ENCODE measurements around the gene AHDC1.
A peak's percentile ranks its signal among the peaks of the same experiment; 100 is the strongest.
"Not testable (repeated sequence)": the region's sequence is repeated elsewhere in the genome, so short reads cannot be mapped to it uniquely, and the experiment has no call there.

Gene AHDC1

DNA sequence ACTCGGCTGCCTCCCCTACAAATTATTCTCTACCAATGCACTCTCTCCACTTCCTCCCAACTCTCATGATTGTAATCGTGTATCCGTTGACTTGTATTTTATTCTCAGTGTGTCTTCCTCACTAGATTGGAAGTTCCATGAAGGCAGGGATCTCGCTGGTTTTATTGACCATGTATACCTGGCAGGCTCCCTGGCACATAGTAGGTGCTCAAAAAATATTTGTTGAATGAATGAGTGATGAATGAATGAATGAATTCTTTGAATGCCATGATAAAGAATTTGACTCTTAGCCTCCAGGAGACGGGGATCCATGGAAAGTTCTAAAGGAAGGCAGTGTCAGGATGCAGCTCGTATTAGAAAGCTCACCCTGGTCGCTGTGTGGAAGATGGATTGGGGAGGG is 85.1 kb downstream of the AHDC1 start:
- no peak for DNase-seq (ENCODE audit: low read depth in 2 of 2)

- no peak for DNase-seq (ENCODE audit: low read depth in 2 of 2)
Measured at GRCh38 chr1:27517907-27518718, 85.8 kb downstream of the AHDC1 start.

DNA sequence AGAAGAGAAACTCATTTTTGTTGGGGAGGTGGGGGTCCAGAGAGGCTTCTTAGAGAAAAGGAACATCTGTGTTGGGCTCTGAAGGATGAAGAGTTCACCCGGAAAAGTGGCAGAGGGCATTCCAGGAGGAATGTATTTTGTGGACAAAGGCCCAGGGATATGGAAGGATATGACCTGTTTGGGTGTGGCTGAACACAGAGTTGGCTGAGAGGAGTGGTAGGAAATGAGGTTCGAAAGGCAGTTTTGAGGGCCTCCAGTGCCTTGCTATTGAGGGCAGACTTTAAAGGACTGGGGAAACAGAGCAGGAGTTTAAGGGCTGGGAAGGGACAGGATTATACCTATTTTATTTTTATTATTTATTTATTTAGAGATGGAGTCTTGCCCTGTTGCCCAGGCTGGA is 86.6 kb downstream of the AHDC1 start:
- DNase-seq (ENCODE audit: low read depth in 2 of 2): no peak

GRCh38 chr1:27515626-27516025 is 88.3 kb downstream of the AHDC1 start:
- no peak for DNase-seq (ENCODE audit: low read depth in 2 of 2)

GRCh38 chr1:27513958-27514357 is 90.0 kb downstream of the AHDC1 start:
- DNase-seq (ENCODE audit: low read depth in 2 of 2): no peak

DNA sequence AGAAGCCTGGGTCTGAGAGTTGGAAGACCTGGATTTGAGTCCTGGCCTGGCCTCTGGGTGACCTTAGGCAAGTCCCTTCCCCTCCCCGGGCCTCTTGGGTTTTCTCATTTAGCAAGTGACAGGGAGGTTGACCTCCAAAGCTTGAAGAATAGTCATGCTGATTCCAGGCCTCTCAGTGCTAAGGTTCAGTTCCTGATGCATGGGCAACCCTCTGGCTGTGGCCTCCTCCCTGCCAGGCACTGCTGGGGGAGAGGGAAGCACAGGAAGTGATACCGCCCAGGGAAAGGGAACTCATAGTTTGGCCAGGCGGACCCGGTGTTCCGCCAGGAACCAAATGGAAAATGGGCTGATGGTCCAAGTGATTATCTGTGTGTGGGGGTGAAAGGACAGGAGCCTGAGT is 90.4 kb downstream of the AHDC1 start:
- no peak for DNase-seq (ENCODE audit: low read depth in 2 of 2)

DNA sequence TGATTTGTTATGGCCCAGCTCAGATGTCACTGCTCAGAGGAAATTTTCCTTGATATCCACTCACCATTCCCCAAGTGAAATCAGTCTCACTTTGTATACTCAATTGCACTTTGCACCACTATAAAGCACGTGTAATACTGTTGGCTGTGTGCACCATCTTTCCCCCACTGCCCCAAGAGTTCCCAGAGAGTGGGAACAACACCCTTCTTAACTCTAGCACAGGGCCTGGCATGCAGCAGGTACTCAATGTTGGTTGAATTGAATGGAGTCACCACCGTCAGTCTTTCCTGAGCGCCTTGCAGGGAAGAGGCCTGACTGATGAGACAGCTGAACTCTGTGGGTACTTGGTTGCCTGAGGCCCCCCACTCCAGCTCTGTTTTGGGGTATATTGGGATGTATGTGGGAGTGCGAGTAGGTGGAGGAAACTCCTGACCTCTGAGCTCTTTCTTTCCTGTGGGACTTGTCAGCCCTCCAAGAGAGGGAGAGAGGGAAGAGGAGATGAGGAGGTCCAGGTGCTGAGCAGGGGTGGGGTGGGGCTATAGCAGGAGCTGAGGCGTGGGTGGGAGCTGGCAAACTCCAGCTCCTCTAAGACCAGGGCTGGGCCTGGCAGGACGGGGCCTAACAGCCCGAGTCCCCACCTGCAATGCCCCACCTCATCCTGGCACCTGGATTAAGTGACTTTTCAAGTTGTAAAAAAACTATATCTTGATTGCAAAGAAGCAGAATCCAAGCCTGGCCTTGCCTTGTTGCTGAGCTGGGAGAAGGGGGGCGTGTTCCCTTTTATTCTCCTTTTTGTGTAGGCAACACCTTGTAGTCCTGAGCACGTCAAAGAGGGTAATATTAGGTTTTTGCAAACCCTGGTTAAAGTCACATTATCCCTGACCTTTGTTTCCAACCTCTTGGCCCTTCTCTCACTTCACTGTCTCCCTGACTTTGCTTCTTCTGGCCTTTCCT is 94.5 kb downstream of the AHDC1 start:
- no peak for DNase-seq (ENCODE audit: low read depth in 2 of 2)

- DNase-seq (ENCODE audit: low read depth in 2 of 2): no peak
Measured at GRCh38 chr1:27507960-27508665, 95.8 kb downstream of the AHDC1 start.

DNA sequence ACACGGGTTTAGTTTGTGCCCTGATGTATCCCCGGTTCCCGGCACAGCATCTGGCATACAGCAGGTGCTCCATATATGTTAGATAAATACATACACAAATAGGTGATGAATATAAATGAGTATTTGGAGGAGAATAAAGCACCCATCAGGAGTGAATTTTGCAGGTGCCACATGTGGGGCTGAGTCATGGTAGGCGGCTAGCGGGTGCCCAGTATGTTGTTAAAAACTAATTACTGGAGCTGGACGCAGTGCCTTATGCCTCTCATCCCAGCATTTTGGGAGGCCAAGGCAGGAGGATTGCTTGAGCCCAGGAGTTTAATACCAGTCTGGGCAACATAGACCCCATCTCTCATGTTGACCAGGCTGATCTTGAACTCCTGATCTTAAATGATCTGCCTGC is 97.2 kb downstream of the AHDC1 start:
- no peak for DNase-seq (ENCODE audit: low read depth in 2 of 2)

DNA sequence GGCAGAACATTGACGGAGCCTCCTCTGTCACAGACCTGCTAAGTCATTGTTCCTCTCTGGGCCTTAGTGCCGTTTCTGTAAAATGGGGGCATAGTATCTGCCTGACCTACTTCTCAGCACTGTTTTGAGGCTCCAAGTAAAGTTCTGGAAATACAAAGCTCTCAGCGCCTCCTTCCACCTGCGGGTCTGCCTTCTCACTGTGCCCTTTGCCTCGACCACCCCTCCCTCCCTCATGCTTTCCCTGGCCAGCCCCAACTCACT is 98.6 kb downstream of the AHDC1 start:
- DNase-seq (ENCODE audit: low read depth in 2 of 2): no peak

DNA sequence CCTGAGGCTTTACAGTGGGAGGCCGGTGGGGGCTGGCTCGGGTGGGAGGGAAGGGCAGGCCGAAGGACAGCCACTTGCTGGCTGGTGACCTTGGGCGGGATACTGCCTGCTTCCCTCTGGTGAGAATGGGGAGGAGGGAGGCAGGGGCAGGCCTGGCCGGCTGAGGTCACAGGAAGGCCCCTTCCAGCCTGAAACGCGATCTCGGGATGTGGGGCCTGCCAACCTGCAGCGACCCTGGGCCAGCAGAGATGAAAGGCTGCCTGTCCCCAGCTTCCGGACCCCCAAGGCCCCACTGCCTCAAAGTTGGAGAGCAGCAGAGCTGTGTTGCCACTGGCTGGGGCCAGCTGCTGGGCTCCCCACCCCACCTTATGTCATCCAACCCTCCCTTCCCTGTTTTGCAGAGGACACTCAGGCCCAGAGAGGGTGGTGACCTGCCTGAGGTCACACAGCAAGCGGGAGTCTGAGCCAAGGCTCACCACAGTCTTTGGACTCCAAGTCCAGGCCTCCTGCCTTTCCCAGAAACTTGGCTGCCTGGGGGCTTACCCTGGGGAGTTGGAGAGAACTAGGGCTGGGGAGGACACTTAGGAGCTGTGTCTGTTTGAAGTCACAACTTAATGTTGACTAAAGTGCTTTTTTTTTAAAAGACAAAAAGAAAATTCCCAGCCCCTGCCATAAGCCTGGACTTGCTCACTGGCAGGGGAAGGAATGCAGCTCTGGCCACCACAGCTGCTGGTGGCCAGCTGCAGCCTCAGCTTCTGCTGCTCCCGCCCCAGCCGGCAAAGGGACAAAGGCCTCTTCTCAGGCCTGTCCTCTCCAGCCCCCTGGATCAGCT is 99.1 kb downstream of the AHDC1 start:
- DNase-seq (ENCODE audit: low read depth in 2 of 2): no peak

GRCh38 chr1:27503844-27504587 is 99.9 kb downstream of the AHDC1 start:
- DNase-seq (ENCODE audit: low read depth in 2 of 2): no peak

DNA sequence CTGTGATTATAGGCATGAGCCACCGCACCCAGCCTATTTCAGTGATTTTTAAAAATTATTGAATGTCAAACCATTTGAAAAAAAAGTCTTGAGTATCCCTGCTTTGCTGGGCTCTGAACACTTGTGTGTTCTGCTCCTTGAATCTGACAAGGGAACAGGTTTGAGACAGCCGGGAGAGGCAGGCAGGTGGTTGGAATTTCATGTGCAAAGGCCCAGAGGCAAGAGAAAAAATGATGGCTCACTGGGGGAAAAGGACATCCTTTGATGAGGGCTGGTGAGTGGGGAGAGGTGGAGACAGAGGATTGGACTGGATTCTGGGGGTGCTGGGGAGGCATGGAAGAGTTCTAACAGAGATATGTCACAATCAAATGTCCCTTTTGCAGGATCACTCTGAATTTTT is 100.9 kb downstream of the AHDC1 start:
- no peak for DNase-seq (ENCODE audit: low read depth in 2 of 2)

DNA sequence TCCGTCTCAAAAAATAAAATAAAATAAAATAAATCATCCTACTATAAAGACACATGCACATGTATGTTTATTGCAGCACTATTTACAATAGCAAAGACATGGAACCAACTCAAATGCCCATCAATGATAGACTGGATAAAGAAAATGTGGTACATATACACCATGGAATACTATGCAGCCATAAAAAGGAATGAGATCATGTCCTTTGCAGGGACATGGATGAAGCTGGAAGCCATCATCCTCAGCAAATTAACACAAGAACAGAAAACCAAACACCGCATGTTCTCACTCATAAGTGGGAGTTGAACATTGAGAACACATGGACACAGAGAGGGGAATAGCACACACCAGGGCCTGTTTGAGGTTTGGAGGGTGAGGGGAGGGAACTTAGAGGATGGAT is 102.8 kb downstream of the AHDC1 start:
- not testable (repeated sequence) for DNase-seq (ENCODE audit: low read depth in 2 of 2)

DNA sequence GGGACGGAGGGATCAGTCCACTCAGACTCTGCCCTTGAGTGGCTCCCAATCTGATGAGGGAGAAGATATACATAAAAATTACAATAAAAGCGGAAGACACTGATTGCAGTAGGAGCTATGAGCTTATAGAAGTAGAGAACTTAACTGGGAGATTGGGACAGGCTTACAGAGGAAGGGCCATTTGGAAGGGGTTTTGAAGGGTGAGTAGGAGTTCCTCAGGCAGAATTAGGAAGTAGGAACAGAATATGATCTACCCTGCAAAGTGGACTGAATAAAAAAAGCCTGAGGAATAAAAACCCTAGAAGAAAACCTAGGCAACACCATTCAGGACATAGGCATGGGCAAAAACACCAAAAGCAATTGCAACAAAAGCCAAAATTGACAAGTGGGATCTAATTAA is 104.8 kb downstream of the AHDC1 start:
- no peak for DNase-seq (ENCODE audit: low read depth in 2 of 2)

- DNase-seq (ENCODE audit: low read depth in 2 of 2): no peak
Measured at GRCh38 chr1:27496604-27497155, 107.3 kb downstream of the AHDC1 start.

- DNase-seq (ENCODE audit: low read depth in 2 of 2): no peak
Measured at GRCh38 chr1:27492796-27493195, 111.1 kb downstream of the AHDC1 start.

DNA sequence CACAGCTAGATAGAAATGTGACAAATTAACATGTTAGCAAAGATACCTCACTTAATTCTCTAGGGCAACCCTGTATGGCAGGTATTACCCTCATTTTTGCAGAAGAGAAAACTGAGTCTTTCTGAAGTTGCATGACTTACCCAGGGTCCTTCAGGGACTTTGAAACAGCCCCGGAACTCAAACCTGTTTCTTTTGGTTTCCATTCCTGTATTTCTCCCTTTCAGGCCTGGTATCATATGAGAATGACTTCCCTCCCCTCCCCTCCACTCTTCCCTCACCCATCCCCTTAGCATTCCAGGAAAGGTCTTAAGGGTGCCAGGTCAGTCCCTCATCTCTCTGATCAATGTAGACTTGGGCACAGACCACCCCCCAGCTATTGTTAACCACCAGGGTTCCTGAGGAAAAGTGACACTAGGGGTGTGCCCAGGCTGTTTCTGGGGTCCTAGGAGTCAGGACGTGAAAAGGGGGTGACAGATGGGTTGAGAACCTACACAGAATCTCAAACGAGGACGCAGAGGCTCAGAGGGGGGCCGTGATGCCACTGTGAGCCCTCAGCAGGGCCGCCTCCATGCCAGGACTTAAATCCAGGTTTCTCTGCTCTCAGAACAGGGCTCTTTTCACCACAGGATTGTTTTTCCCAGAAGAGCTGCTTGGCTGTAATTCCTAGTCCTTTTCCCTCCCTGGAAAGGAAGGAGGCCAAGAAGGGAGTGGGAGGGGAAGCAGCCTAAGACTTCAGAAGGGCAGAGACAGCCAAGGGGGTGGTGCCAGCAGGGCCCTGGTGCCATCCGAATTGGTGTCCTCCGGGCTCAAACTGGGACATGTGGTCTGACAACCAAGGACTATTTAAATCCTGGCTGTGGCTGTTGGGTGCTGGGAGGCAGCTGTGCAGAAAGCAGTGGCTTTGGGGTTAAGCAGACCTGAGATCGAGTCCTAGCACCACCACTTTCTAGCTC is 111.9 kb downstream of the AHDC1 start:
- DNase-seq (ENCODE audit: low read depth in 2 of 2): no peak

DNA sequence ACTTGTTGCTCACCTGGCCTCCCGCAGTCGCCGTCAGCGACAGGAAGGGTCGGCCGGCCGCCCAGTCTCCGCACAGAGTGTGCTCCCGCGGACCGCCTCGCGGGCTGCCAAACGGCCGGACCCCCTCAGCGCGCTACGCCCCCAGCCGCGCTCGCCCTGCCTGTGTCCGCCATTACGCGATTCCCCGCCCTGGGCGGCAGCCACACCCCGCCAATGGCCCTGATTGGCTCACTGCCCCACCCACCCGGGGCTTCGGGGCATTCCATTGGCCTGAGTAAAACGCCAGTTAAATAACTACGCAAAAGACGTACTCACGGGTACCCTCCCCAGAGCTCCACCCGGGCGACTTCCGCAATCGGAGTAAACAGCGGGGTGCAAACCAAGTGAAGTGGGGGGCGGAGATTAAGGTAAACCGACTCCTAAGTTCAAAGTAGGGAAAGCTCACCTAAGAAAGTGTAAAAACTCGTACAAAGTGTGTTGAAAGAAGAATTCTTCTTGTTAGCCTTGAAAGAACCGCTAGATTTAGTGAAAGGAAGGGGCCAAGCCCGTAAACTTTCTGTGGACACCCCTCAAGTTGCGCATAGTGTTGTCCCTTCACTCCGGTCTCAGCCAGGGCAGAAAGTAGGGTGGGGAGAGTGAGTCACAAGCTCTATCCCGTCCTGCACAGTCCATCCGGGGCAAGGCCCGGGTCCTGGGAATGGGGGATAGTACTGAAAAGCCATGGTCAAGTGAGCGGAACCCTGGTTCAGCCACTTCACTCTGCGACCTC is 113.8 kb downstream of the AHDC1 start, which contains the start of gene WASF2:
Gene WASF2, minus strand, starts transcription at position 195 of the 769 bp plus-strand sequence. CDS start 61,277 bp downstream, outside the sequence.
- DNase-seq (ENCODE audit: low read depth in 2 of 2): peak; percentile 85 to 94

All from stimulated activated CD8-positive, alpha-beta memory T cell treated with anti-CD3 and anti-CD28 coated beads, Interleukin-2, amount 100 ng/mL, for 1 hour (primary cell).